CD4-positive, alpha-beta T cell treated with Interleukin-17A for 1 hour (primary cell): ENCODE results near the gene CDC42BPA.
"Not testable (repeated sequence)": the region's sequence is repeated elsewhere in the genome, so short reads cannot be mapped to it uniquely, and the experiment has no call there.

Source experiments
- DNase-seq: peaks from one replicate; pipeline ENCODE4 v3.0.0-alpha.2; 2020

The CDC42BPA gene

GRCh38 chr1:227197064-227197463 lies 121.2 kb downstream of the CDC42BPA start:
- DNase-seq: no peak

- no peak for DNase-seq
These were observed 126.1 kb downstream of the CDC42BPA start for GRCh38 chr1:227192163-227192562.

- no peak for DNase-seq
These were observed 126.7 kb downstream of the CDC42BPA start for GRCh38 chr1:227191607-227192006.

GRCh38 chr1:227190321-227190720 lies 128.0 kb downstream of the CDC42BPA start:
- no peak for DNase-seq

GRCh38 chr1:227185291-227185690 lies 133.0 kb downstream of the CDC42BPA start:
- DNase-seq: no peak

GRCh38 chr1:227182012-227182411 lies 136.3 kb downstream of the CDC42BPA start:
- no peak for DNase-seq

- DNase-seq: no peak
These were observed 142.7 kb downstream of the CDC42BPA start for GRCh38 chr1:227175611-227176010.

GRCh38 chr1:227174164-227174563 lies 144.1 kb downstream of the CDC42BPA start:
- DNase-seq: no peak

- no peak for DNase-seq
These were observed 147.7 kb downstream of the CDC42BPA start for GRCh38 chr1:227170361-227171166.

- no peak for DNase-seq
These were observed 148.9 kb downstream of the CDC42BPA start for GRCh38 chr1:227169343-227169742.

GRCh38 chr1:227167276-227168101 lies 150.8 kb downstream of the CDC42BPA start:
- no peak for DNase-seq

- no peak for DNase-seq
These were observed 151.7 kb downstream of the CDC42BPA start for GRCh38 chr1:227166559-227166958.

GRCh38 chr1:227161470-227161869 lies 156.8 kb downstream of the CDC42BPA start:
- no peak for DNase-seq

GRCh38 chr1:227156520-227156919 lies 161.8 kb downstream of the CDC42BPA start:
- no peak for DNase-seq

- DNase-seq: no peak
These were observed 162.6 kb downstream of the CDC42BPA start for GRCh38 chr1:227155688-227156087.

GRCh38 chr1:227155004-227155403 lies 163.3 kb downstream of the CDC42BPA start:
- DNase-seq: no peak

GRCh38 chr1:227152525-227152924 lies 165.8 kb downstream of the CDC42BPA start:
- no peak for DNase-seq

GRCh38 chr1:227140376-227140775 lies 177.9 kb downstream of the CDC42BPA start:
- no peak for DNase-seq

GRCh38 chr1:227136210-227136820 lies 182.0 kb downstream of the CDC42BPA start:
- DNase-seq: no peak

GRCh38 chr1:227134686-227135314 lies 183.5 kb downstream of the CDC42BPA start:
- DNase-seq: no peak

GRCh38 chr1:227132695-227133094 lies 185.6 kb downstream of the CDC42BPA start:
- DNase-seq: not testable (repeated sequence)

GRCh38 chr1:227131193-227131592 lies 187.1 kb downstream of the CDC42BPA start:
- no peak for DNase-seq

- DNase-seq: no peak
These were observed 190.4 kb downstream of the CDC42BPA start for GRCh38 chr1:227127891-227128290.
